Loucy (cell line): ENCODE results near the gene RGPD8.

Experiments used
- H2AFZ ChIP-seq: fragments of 200-600 bp; sonication (generic); 2 replicates; pipeline ENCODE4 v1.6.0; 2016; ENCODE audit warnings: antibody characterized with exemption, mild to moderate bottlenecking, low read length, moderate library complexity
- H3F3A ChIP-seq: fragments of 200-600 bp; 2 replicates; pipeline ENCODE4 v1.6.0; 2016; ENCODE audit warnings: antibody characterized with exemption, low read depth, mild to moderate bottlenecking
- H3K27me3 ChIP-seq: fragments of 200-600 bp; sonication (generic); 2 replicates; pipeline ENCODE4 v1.6.1; 2014; ENCODE audit warnings: low read length, mild to moderate bottlenecking; ENCODE audit not compliant: insufficient read depth, poor library complexity, severe bottlenecking
- H3K36me3 ChIP-seq: fragments of 200-600 bp; sonication (generic); 2 replicates; pipeline ENCODE4 v1.6.1; 2016; ENCODE audit warnings: low read length; ENCODE audit not compliant: insufficient read depth
- H3K4me1 ChIP-seq: fragments of 200-600 bp; sonication (generic); 2 replicates; pipeline ENCODE4 v1.5.1; 2014; ENCODE audit warnings: low read length, mild to moderate bottlenecking; ENCODE audit not compliant: insufficient read depth, poor library complexity, severe bottlenecking
- H3K4me2 ChIP-seq: fragments of 200-600 bp; sonication (generic); 2 replicates; pipeline ENCODE4 v1.6.0; 2014; ENCODE audit warnings: antibody characterized with exemption, low read length, low read depth, mild to moderate bottlenecking; ENCODE audit not compliant: poor library complexity, severe bottlenecking
- H3K4me3 ChIP-seq: fragments of 200-600 bp; sonication (generic); 2 replicates; pipeline ENCODE4 v1.5.1; 2014; ENCODE audit warnings: low read length, mild to moderate bottlenecking, mixed read lengths; ENCODE audit not compliant: poor library complexity, severe bottlenecking
- H3K79me2 ChIP-seq: fragments of 200-600 bp; sonication (generic); 2 replicates; pipeline ENCODE4 v1.6.1; 2014; ENCODE audit warnings: low read length; ENCODE audit not compliant: insufficient read depth
- H3K9ac ChIP-seq: fragments of 200-600 bp; sonication (generic); 2 replicates; pipeline ENCODE4 v1.6.0; 2014; ENCODE audit warnings: mild to moderate bottlenecking, low read depth, low read length, moderate library complexity; ENCODE audit not compliant: poor library complexity, severe bottlenecking
- H3K9me2 ChIP-seq: fragments of 200-600 bp; sonication (generic); replicated peaks from 2 replicates; pipeline ENCODE4 v1.6.1; 2016; ENCODE audit warnings: low read depth, low read length, mixed read lengths
- H3K9me3 ChIP-seq: fragments of 200-600 bp; sonication (generic); 2 replicates; pipeline ENCODE4 v1.6.1; 2014; ENCODE audit warnings: mild to moderate bottlenecking, antibody characterized with exemption, low read length, low read depth; ENCODE audit not compliant: insufficient read depth
- H4K20me1 ChIP-seq: fragments of 200-600 bp; sonication (generic); 2 replicates; pipeline ENCODE4 v1.6.0; 2014; ENCODE audit warnings: antibody characterized with exemption, low read length, mild to moderate bottlenecking; ENCODE audit not compliant: insufficient read depth, poor library complexity, severe bottlenecking
- EZH2phosphoT487 ChIP-seq: fragments of 200-600 bp; IDR thresholded peaks from 2 replicates; pipeline ENCODE4 v1.6.1; 2018; ENCODE audit warnings: antibody characterized with exemption, mild to moderate bottlenecking, moderate library complexity, borderline replicate concordance
- TF ChIP-seq, protein P1 (sequence below): fragments of 200-600 bp; sonication (generic); conservative IDR thresholded peaks from 2 replicates; pipeline ENCODE4 v1.5.1; 2014; ENCODE audit warnings: mild to moderate bottlenecking, antibody characterized with exemption, low read length

The RGPD8 gene

DNA sequence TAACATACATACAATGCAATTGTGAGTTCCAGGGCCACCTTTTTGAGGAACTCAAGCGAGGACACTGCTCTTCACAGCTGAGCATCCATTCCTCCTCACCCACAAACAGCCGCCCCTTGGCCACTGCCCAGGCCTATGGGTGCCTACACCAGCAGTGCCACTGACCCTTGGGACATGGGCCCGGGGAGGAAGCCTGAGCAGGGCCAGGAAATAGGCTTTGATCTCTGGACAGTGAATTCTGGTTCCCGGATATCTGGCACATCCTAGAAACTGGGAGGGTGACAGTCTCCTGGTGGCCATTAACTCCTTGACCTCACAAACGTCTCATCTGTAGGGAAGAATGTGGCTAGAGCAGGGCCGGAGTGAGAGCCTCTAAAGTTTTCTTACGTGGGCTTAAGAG lies 43.0 kb upstream of the RGPD8 start:
- TF ChIP-seq, protein P1, sequence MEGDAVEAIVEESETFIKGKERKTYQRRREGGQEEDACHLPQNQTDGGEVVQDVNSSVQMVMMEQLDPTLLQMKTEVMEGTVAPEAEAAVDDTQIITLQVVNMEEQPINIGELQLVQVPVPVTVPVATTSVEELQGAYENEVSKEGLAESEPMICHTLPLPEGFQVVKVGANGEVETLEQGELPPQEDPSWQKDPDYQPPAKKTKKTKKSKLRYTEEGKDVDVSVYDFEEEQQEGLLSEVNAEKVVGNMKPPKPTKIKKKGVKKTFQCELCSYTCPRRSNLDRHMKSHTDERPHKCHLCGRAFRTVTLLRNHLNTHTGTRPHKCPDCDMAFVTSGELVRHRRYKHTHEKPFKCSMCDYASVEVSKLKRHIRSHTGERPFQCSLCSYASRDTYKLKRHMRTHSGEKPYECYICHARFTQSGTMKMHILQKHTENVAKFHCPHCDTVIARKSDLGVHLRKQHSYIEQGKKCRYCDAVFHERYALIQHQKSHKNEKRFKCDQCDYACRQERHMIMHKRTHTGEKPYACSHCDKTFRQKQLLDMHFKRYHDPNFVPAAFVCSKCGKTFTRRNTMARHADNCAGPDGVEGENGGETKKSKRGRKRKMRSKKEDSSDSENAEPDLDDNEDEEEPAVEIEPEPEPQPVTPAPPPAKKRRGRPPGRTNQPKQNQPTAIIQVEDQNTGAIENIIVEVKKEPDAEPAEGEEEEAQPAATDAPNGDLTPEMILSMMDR = no peak
- TF ChIP-seq EZH2phosphoT487 = no peak
- no peak overlapping the region for H3K9ac ChIP-seq
- peaks cover 5% of the 10 kb centered on the region for H3K4me1 ChIP-seq
- H3F3A ChIP-seq = no peaks in the 10 kb centered on the region
- H3K4me2 ChIP-seq = no peak overlapping the region
- no peak overlapping the region for H2AFZ ChIP-seq
- H3K79me2 ChIP-seq = no peaks in the 10 kb centered on the region
- no peaks in the 10 kb centered on the region for H3K36me3 ChIP-seq
- no peaks in the 10 kb centered on the region for H3K9me3 ChIP-seq
- H4K20me1 ChIP-seq = no peaks in the 10 kb centered on the region
- H3K27me3 ChIP-seq = no peaks in the 10 kb centered on the region
- no peaks in the 10 kb centered on the region for H3K9me2 ChIP-seq
- no peak overlapping the region for H3K4me3 ChIP-seq

DNA sequence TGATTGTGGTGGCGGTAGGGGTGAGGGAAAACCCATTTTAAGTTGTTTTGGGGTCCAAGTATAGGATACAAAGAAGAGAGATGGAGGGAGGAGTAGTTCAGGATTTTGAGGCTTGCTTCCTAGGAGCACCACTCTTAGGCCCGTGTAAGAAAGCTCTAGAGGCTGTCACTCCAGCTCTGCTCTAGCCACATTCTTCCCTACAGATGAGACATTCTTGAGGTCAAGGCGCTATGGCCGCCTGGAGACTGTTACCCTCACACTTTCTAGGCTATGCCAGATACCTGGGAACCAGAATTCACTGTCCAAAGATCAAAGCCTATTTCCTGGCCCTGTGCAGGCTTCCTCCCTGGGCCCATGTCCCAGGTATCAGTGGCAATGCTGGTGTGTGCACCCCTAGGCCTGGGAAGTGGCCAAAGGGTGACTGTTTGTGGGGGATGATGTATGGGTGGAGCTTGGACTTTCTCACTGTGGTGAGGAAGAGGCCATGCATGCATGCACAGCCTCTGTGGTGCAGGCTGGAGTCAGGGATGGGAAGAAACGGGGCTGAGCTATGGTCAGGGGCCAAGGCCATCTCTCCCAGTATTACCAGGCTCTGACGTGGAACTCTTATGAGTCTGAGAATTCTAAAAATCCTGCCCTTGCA lies 41.5 kb upstream of the RGPD8 start:
- TF ChIP-seq, protein P1 = no peak
- no peak for TF ChIP-seq EZH2phosphoT487
- H3K4me2 ChIP-seq = no peak overlapping the region
- H3K9me2 ChIP-seq = no peaks in the 10 kb centered on the region
- no peak overlapping the region for H3K4me3 ChIP-seq
- no peak overlapping the region for H3K9ac ChIP-seq
- H3K4me1 ChIP-seq = no peaks in the 10 kb centered on the region
- H2AFZ ChIP-seq = no peak overlapping the region
- H3K79me2 ChIP-seq = no peaks in the 10 kb centered on the region
- no peaks in the 10 kb centered on the region for H4K20me1 ChIP-seq
- no peaks in the 10 kb centered on the region for H3F3A ChIP-seq
- H3K9me3 ChIP-seq = no peaks in the 10 kb centered on the region
- no peaks in the 10 kb centered on the region for H3K36me3 ChIP-seq
- no peaks in the 10 kb centered on the region for H3K27me3 ChIP-seq

DNA sequence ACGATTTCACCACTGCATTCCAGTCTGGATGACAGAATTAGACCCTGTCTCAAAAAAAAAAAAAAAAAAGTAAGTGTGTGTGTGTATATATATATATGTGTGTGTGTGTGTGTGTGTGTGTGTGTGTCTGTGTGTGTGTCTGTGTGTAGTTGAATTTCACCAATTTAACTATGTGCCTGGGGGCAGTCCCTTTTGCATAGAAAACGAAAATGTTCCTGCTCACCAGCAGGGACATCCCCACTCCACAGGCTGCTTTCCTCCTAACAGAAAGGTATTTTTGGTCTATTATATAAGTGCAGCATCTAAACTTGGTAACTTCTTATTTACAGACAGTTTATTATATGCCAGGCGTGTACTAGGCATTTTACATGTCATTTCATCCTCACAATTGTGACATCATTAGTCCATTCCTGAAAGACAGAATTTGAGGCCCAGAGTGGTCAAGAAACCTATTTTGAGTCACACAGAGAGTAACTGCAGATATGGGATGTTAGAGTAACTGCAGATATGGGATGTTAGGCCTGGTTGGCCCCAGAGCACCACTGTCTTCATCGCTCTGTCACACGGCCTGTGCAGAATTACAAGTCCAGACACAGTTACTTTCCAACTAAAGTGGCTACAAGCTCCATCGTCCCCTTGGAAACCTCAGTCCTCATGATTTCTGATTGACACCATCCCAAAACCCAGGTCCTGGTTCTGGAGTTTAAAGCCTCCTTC lies 39.3 kb upstream of the RGPD8 start:
- H3K9ac ChIP-seq = no peak overlapping the region
- H4K20me1 ChIP-seq = no peaks in the 10 kb centered on the region
- H3K4me2 ChIP-seq = no peak overlapping the region
- H3K4me1 ChIP-seq = no peaks in the 10 kb centered on the region
- TF ChIP-seq, protein P1 = no peak
- TF ChIP-seq EZH2phosphoT487 = no peak
- H3K9me2 ChIP-seq = no peaks in the 10 kb centered on the region
- no peaks in the 10 kb centered on the region for H3K79me2 ChIP-seq
- no peaks in the 10 kb centered on the region for H3K36me3 ChIP-seq
- no peaks in the 10 kb centered on the region for H3K27me3 ChIP-seq
- H2AFZ ChIP-seq = no peak overlapping the region
- no peak overlapping the region for H3K4me3 ChIP-seq
- no peaks in the 10 kb centered on the region for H3K9me3 ChIP-seq
- no peaks in the 10 kb centered on the region for H3F3A ChIP-seq
